Breast epithelium (tissue), 3 donors: ENCODE measurements around the gene GPER1.

Experiments
- CTCF ChIP-seq, 3 donors: fragments of 450-650 bp; IDR thresholded peaks; one replicate each; pipeline ENCODE4 v1.5.1; 2016 to 2017; ENCODE audit warnings: antibody characterized with exemption in 3 of 3, mild to moderate bottlenecking in 3 of 3, moderate library complexity in 3 of 3
- POLR2A ChIP-seq: fragments of 450-650 bp; IDR thresholded peaks from one replicate; pipeline ENCODE4 v1.6.1; 2016; ENCODE audit warnings: antibody characterized with exemption, mild to moderate bottlenecking, moderate library complexity

GRCh38 chr7:1098243-1099153 lies 10.6 kb downstream of the GPER1 start:
- TF ChIP-seq CTCF (IDR thresholded peaks at IDR 0.05) = no peak
- no peak for TF ChIP-seq POLR2A
